ENCODE results near the gene HHATL.

The HHATL gene

GRCh38 chr3:42711491-42712343 lies 9.1 kb upstream of the HHATL start:
- DNase-seq: no peak

- no peak for DNase-seq
These were observed 7.9 kb upstream of the HHATL start for GRCh38 chr3:42710323-42711021.

GRCh38 chr3:42709621-42710020 lies 7.0 kb upstream of the HHATL start:
- no peak for DNase-seq

- no peak for DNase-seq
These were observed 6.1 kb upstream of the HHATL start for GRCh38 chr3:42708611-42709151.

GRCh38 chr3:42707620-42708355 lies 5.2 kb upstream of the HHATL start:
- no peak for DNase-seq

GRCh38 chr3:42706721-42707619 lies 4.4 kb upstream of the HHATL start:
- no peak for DNase-seq

GRCh38 chr3:42705962-42706585 lies 3.5 kb upstream of the HHATL start:
- DNase-seq: no peak

GRCh38 chr3:42705058-42705767 lies 2.6 kb upstream of the HHATL start:
- DNase-seq: no peak

GRCh38 chr3:42704136-42704841 lies 1.7 kb upstream of the HHATL start:
- no peak for DNase-seq

- DNase-seq: no peak
These were observed 1.1 kb upstream of the HHATL start for GRCh38 chr3:42703695-42704025.

GRCh38 chr3:42702982-42703694 lies 540 bp upstream of the HHATL start:
- DNase-seq: no peak

- DNase-seq: peak in 3 of 4 experiments; percentile 27 to 34 (median 30)
These were observed 1.1 kb downstream of the HHATL start for GRCh38 chr3:42701371-42702065.

- DNase-seq: no peak
These were observed 2.0 kb downstream of the HHATL start for GRCh38 chr3:42700366-42701288.

GRCh38 chr3:42699511-42699971 lies 3.1 kb downstream of the HHATL start:
- no peak for DNase-seq

- DNase-seq: no peak
These were observed 3.7 kb downstream of the HHATL start for GRCh38 chr3:42698911-42699230.

GRCh38 chr3:42698216-42698910 lies 4.2 kb downstream of the HHATL start:
- DNase-seq: no peak

GRCh38 chr3:42697289-42698051 lies 5.1 kb downstream of the HHATL start:
- no peak for DNase-seq

All from activated CD4-positive, CD25-positive, alpha-beta regulatory T cell (primary cell).